ENCODE measurements around the gene GALNT9.

The GALNT9 gene

DNA sequence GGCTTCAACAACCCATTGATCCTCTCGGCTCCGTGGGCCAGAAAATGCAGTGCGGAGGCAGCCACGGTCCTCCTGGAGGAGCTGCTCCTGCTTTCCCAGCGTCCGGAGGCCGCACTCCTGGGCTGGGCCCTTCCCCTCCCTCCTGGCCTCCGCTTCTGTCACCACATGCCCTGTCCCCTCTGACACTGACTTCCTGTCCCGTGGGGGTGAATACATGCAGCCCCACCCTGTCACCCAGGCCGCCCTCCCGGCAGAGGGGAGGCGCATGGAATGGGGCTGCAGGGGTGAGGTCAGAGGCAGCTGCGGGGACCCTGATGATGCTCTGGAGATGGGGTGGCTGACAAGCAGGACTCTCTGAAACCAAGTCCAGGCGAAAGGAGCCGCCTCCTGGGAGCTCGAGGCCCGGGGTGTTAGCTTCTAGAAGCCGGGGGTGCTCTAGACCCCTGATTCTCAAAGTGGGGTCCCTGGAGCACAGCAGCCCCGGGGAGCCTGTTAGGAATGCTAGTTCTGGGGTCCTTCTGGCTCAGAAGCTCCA, 152.9 kb downstream of the GALNT9 start:
- ATAC-seq: no peak

DNA sequence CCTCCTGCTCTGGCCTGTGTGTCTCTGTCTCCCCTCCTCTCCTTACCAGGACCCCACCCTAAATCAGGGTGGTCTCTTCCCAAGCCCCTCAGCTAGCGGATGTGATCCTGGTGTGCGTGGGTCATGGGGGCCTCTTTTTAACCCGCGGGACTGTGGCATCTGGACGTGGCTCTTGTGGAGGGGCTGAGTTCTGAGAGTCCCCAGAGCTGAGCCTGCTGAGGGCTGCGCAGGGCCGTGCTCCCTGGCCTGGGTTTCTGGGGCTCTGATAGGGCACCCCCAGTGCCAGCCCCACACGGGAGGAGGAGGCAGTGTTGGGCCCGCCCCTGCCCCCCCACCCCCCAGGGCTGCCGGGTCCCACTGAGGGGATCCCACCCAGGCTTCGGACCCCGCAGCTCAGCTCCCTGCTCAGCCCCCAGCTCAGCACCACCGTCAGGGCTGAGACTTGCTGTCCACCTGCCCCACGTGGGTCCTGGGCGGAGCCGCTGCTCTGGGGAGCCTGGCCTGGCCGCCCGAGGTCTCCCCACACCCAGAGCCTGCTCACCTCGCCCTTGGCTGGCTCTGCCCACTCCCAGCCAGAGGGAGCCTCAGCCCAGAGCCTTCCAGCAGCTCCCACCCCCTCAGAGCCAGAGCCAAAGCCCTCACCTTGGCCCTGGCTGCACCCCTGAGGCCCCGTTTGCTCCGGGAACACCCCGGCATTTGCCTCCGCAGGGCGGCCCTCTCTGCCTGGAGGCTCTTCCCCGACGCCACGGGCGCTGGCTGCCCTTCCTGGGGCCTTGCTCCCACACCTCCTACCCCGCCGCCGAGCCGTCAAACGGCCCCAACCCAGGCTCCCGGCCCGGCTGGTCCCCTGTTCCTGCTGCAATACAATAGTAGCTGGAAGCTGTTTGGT, 153.6 kb downstream of the GALNT9 start:
- TF ChIP-seq OSR1 (CRISPR knock-in tag; IDR thresholded peaks at IDR 0.05) (no peak), ZFP3 (CRISPR knock-in tag; IDR thresholded peaks at IDR 0.05) (no peak), TOX (CRISPR knock-in tag; IDR thresholded peaks at IDR 0.05; ENCODE audit: borderline replicate concordance) (no peak), TCF4 (CRISPR knock-in tag; IDR thresholded peaks at IDR 0.05; ENCODE audit: borderline replicate concordance) (no peak), GLIS3 (CRISPR knock-in tag; IDR thresholded peaks at IDR 0.05) (no peak), BACH2 (CRISPR knock-in tag; IDR thresholded peaks at IDR 0.05; ENCODE audit: borderline replicate concordance) (no peak), ARNTL (CRISPR knock-in tag; IDR thresholded peaks at IDR 0.05; ENCODE audit: borderline replicate concordance, low read depth) (no peak), CSDC2 (CRISPR knock-in tag; IDR thresholded peaks at IDR 0.05) (no peak), ZNF70 (CRISPR knock-in tag; IDR thresholded peaks at IDR 0.05) (no peak), RARB (CRISPR knock-in tag; IDR thresholded peaks at IDR 0.05) (no peak), SNAI2 (CRISPR knock-in tag; IDR thresholded peaks at IDR 0.05) (no peak)
- TF ChIP-seq, protein P1, sequence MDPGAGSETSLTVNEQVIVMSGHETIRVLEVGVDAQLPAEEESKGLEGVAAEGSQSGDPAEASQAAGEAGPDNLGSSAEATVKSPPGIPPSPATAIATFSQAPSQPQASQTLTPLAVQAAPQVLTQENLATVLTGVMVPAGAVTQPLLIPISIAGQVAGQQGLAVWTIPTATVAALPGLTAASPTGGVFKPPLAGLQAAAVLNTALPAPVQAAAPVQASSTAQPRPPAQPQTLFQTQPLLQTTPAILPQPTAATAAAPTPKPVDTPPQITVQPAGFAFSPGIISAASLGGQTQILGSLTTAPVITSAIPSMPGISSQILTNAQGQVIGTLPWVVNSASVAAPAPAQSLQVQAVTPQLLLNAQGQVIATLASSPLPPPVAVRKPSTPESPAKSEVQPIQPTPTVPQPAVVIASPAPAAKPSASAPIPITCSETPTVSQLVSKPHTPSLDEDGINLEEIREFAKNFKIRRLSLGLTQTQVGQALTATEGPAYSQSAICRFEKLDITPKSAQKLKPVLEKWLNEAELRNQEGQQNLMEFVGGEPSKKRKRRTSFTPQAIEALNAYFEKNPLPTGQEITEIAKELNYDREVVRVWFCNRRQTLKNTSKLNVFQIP (CRISPR knock-in tag; IDR thresholded peaks at IDR 0.05; ENCODE audit: borderline replicate concordance, low read depth): no peak
- ATAC-seq: no peak

More for the DNA sequence above, 152.9 kb downstream of the GALNT9 start:
- TF ChIP-seq GLIS3 (CRISPR knock-in tag; IDR thresholded peaks at IDR 0.05) (no peak), ISL1 (CRISPR knock-in tag; IDR thresholded peaks at IDR 0.05) (no peak), ZFP3 (CRISPR knock-in tag; IDR thresholded peaks at IDR 0.05) (no peak)
- TF ChIP-seq, protein P2, sequence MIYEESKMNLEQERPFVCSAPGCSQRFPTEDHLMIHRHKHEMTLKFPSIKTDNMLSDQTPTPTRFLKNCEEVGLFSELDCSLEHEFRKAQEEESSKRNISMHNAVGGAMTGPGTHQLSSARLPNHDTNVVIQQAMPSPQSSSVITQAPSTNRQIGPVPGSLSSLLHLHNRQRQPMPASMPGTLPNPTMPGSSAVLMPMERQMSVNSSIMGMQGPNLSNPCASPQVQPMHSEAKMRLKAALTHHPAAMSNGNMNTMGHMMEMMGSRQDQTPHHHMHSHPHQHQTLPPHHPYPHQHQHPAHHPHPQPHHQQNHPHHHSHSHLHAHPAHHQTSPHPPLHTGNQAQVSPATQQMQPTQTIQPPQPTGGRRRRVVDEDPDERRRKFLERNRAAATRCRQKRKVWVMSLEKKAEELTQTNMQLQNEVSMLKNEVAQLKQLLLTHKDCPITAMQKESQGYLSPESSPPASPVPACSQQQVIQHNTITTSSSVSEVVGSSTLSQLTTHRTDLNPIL (CRISPR knock-in tag; IDR thresholded peaks at IDR 0.05; ENCODE audit: low read depth): no peak
- TF ChIP-seq, protein P3, sequence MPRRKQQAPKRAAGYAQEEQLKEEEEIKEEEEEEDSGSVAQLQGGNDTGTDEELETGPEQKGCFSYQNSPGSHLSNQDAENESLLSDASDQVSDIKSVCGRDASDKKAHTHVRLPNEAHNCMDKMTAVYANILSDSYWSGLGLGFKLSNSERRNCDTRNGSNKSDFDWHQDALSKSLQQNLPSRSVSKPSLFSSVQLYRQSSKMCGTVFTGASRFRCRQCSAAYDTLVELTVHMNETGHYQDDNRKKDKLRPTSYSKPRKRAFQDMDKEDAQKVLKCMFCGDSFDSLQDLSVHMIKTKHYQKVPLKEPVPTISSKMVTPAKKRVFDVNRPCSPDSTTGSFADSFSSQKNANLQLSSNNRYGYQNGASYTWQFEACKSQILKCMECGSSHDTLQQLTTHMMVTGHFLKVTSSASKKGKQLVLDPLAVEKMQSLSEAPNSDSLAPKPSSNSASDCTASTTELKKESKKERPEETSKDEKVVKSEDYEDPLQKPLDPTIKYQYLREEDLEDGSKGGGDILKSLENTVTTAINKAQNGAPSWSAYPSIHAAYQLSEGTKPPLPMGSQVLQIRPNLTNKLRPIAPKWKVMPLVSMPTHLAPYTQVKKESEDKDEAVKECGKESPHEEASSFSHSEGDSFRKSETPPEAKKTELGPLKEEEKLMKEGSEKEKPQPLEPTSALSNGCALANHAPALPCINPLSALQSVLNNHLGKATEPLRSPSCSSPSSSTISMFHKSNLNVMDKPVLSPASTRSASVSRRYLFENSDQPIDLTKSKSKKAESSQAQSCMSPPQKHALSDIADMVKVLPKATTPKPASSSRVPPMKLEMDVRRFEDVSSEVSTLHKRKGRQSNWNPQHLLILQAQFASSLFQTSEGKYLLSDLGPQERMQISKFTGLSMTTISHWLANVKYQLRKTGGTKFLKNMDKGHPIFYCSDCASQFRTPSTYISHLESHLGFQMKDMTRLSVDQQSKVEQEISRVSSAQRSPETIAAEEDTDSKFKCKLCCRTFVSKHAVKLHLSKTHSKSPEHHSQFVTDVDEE (CRISPR knock-in tag; IDR thresholded peaks at IDR 0.05): no peak

DNA sequence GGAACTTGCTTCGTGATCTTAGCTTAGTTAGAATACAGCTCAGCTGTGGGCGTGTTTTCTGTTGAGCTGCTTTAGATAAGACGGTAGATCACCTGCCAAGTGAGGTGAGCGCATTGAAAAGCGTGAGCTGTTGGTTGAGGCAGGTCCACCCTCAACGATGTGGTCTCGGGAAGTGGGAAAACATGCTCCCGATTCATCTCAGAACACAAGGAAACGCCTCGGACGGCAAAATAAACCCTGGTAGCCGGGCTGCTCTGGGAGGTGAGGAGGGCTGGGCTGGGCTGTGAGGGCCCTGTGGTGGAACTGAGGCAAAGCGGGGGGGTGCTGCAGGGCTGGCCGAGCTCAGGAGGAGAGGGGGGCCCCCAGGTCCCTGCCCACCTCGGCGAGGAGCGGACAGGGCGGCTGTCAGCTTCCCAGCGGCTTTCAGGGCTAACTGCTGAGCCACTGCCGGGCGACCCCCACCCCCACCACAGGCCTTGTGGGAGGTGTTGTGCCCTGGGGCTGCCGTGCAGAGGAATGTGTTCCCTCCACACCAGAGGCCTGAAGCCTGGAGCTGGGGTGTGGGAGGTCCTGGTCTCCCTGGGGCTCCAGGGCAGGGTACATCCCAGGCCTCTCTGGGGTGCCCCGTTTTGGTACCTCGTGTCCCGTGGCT, 154.4 kb downstream of the GALNT9 start:
- no peak for TF ChIP-seq TOX (CRISPR knock-in tag; IDR thresholded peaks at IDR 0.05; ENCODE audit: borderline replicate concordance)
- no peak for TF ChIP-seq ZFP30 (CRISPR knock-in tag; IDR thresholded peaks at IDR 0.05)
- TF ChIP-seq ISL1 (CRISPR knock-in tag; IDR thresholded peaks at IDR 0.05): no peak
- TF ChIP-seq, protein P4, sequence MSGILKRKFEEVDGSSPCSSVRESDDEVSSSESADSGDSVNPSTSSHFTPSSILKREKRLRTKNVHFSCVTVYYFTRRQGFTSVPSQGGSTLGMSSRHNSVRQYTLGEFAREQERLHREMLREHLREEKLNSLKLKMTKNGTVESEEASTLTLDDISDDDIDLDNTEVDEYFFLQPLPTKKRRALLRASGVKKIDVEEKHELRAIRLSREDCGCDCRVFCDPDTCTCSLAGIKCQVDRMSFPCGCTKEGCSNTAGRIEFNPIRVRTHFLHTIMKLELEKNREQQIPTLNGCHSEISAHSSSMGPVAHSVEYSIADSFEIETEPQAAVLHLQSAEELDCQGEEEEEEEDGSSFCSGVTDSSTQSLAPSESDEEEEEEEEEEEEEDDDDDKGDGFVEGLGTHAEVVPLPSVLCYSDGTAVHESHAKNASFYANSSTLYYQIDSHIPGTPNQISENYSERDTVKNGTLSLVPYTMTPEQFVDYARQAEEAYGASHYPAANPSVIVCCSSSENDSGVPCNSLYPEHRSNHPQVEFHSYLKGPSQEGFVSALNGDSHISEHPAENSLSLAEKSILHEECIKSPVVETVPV (CRISPR knock-in tag; IDR thresholded peaks at IDR 0.05): no peak
- no peak for TF ChIP-seq OSR1 (CRISPR knock-in tag; IDR thresholded peaks at IDR 0.05)
- TF ChIP-seq ZFP3 (CRISPR knock-in tag; IDR thresholded peaks at IDR 0.05): no peak
- no peak for TF ChIP-seq ZC3H10 (CRISPR knock-in tag; IDR thresholded peaks at IDR 0.05)
- no peak for TF ChIP-seq TCF4 (CRISPR knock-in tag; IDR thresholded peaks at IDR 0.05; ENCODE audit: borderline replicate concordance)
- no peak for TF ChIP-seq SNAI2 (CRISPR knock-in tag; IDR thresholded peaks at IDR 0.05)
- TF ChIP-seq GLIS3 (CRISPR knock-in tag; IDR thresholded peaks at IDR 0.05): no peak
- TF ChIP-seq, protein P1 (CRISPR knock-in tag; IDR thresholded peaks at IDR 0.05; ENCODE audit: borderline replicate concordance, low read depth): no peak
- TF ChIP-seq BACH2 (CRISPR knock-in tag; IDR thresholded peaks at IDR 0.05; ENCODE audit: borderline replicate concordance): no peak
- no peak for TF ChIP-seq ZNF8 (CRISPR knock-in tag; IDR thresholded peaks at IDR 0.05)
- no peak for TF ChIP-seq PPARA (CRISPR knock-in tag; IDR thresholded peaks at IDR 0.05; ENCODE audit: borderline replicate concordance)
- TF ChIP-seq ARNTL (CRISPR knock-in tag; IDR thresholded peaks at IDR 0.05; ENCODE audit: borderline replicate concordance, low read depth): no peak
- TF ChIP-seq RARB (CRISPR knock-in tag; IDR thresholded peaks at IDR 0.05): no peak
- no peak for ATAC-seq
